ENCODE measurements around the gene PPP3CA.

DNA sequence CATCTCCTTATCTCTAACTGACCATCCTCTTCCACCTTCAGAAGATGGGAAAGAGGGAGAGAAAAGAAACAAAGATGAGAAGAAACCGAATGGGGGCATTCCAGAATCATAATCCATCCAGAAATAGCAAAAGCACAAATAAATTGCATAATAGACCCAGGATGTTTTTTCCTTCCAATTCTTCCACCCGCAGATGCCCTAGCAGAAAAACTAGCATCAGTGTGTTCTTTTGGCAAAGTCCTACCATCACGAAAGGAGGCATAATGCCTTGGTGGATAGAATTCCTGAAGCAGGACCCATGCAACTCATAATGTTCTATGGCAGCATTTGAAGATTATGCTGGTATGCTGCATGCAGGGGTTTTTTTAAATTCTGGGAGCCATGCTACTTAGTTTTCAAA, 279.2 kb downstream of the PPP3CA start:
- TF ChIP-seq, protein P1, sequence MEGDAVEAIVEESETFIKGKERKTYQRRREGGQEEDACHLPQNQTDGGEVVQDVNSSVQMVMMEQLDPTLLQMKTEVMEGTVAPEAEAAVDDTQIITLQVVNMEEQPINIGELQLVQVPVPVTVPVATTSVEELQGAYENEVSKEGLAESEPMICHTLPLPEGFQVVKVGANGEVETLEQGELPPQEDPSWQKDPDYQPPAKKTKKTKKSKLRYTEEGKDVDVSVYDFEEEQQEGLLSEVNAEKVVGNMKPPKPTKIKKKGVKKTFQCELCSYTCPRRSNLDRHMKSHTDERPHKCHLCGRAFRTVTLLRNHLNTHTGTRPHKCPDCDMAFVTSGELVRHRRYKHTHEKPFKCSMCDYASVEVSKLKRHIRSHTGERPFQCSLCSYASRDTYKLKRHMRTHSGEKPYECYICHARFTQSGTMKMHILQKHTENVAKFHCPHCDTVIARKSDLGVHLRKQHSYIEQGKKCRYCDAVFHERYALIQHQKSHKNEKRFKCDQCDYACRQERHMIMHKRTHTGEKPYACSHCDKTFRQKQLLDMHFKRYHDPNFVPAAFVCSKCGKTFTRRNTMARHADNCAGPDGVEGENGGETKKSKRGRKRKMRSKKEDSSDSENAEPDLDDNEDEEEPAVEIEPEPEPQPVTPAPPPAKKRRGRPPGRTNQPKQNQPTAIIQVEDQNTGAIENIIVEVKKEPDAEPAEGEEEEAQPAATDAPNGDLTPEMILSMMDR (IDR thresholded peaks at IDR 0.05; ENCODE audit: control extremely low read depth in 1 of 3, insufficient read depth in 1 of 3, low read depth in 1 of 3, low read length in 3 of 3), result no peak
- TF ChIP-seq CHD2 (IDR thresholded peaks at IDR 0.05; ENCODE audit: low read length), result no peak
- TF ChIP-seq, protein P2, sequence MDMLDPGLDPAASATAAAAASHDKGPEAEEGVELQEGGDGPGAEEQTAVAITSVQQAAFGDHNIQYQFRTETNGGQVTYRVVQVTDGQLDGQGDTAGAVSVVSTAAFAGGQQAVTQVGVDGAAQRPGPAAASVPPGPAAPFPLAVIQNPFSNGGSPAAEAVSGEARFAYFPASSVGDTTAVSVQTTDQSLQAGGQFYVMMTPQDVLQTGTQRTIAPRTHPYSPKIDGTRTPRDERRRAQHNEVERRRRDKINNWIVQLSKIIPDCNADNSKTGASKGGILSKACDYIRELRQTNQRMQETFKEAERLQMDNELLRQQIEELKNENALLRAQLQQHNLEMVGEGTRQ (IDR thresholded peaks at IDR 0.05; ENCODE audit: low read length), result no peak
- TF ChIP-seq SP1 (IDR thresholded peaks at IDR 0.05; ENCODE audit: low read depth, low read length), result no peak
- TF ChIP-seq EZH2 (IDR thresholded peaks at IDR 0.05; ENCODE audit: low read depth, low read length, severe bottlenecking), result no peak
- no peak for TF ChIP-seq POLR2AphosphoS5 (IDR thresholded peaks at IDR 0.05; ENCODE audit: low read depth, low read length)
- no peak for TF ChIP-seq EP300 (IDR thresholded peaks at IDR 0.05; ENCODE audit: borderline replicate concordance in 1 of 2, low read depth in 2 of 2, low read length in 2 of 2)
- no peak for TF ChIP-seq PHF8 (conservative IDR thresholded peaks at IDR 0.05; ENCODE audit: low read depth, low read length)

All from H1 (cell line).